GM19397 (cell line): ENCODE measurements around the gene HOXA1.

Experiments used
- ATAC-seq: cut with Tn5 transposase; IDR thresholded peaks from one replicate; pipeline ENCODE4 v1.9.1; 2021; ENCODE audit warnings: mild to moderate bottlenecking, moderate library complexity; ENCODE audit not compliant: unreplicated experiment

The HOXA1 gene

DNA sequence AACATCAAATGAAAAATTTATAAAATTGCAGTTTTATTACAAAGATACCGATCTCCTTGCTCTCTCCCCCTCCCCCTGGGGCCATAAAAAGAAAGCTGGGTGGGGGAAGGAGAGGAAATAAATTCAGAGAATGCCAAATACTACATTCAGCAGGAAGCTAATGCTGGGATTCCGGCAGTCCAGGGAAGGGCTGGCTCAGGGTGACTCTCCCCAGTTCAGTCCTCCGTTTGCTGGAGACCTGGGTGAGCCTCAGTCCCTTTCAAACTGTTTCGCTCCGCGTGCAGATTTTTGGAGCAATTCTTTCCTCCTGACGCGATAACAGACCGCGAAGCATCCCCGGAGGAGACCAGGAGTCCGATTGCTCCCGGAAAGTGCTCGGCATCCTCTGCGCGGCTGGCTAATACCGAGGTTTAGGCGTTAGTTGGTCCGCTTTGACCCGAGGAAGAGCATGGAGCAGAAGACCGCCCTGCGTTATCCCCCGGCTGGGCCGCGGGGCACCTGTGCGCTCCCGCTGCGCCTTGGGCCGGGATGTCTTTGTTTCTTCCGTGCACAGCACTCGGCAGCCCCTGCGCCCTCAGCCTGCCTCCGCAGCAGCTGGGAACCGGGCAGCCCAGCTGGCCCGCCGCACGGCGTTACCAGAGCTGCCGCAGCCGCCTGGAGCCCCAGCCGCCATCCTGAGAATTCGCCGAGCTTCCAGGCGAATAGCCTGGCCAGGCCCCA is 10.5 kb upstream of the HOXA1 start:
- ATAC-seq: no peak

DNA sequence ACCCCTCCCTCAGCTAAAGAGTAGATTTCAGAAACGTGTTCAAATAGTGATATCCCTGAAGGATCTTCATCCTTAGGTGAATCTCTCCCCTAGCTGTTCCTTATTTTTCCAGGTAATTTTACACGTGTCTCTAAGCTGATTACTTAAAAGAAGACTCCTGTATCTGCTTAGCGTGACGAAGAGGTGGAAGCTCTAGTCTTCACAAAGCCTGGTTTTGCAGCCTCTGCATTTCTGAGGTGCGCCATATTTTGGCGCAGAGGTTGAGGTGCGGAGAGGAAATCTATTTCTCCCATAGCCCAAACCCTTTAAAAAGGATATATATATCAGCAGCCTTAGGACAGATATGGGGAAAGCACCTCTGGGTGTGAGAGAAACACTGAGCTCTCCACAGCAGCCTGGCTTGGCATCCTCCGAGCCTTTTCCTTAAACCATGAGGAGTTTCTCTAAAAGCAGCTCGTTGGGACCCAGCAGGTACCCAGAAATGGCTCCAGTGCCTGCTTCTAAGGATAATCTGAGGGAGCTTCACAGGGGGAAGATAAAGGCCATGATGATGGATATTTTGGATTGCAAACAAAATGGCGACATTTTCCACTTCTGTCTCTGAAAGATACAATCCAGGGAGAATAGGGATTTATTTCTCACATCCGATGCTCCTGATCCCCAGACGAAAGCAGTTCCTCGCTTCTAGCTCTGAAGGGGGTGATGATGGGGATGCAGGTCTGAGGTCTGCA is 9.7 kb upstream of the HOXA1 start:
- no peak for ATAC-seq

DNA sequence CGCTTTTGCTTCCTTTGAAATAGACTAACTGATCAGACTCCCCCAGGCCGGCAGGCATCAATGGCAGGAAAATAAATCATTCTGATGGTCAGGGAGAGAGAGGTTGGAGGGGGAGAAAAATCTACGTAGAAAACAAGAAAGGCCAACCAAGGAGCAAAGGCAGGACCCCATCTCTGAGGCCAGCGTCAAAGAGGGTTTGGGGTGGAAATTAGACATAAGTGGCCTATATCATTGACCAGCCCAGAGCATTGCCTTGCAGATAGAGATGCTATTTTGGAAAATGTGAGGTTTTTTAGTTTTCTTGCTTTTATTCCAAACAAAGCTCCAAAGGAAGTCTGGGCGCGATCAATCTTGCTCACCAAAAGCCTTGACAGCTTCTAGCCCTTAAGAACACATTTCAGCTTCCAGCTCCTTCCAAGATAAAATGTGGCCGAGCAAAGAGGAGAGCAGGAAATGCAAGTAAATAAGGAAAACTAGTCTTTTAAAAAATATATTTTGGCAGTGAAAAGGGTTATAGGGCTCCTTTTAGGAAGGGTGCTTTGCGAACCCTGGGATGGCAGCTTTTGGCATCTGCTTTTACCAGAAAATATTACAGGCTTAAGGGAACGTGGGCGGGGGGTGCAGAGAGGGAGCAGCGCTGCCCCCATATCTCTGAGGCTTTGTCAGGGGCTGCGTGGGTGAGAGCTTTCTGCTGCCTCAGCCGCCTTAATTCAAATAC is 8.7 kb upstream of the HOXA1 start:
- no peak for ATAC-seq

GRCh38 chr7:27103489-27104226 is 7.9 kb upstream of the HOXA1 start:
- no peak for ATAC-seq

- ATAC-seq: no peak
Observed at GRCh38 chr7:27102581-27103442, 7.0 kb upstream of the HOXA1 start, which contains the start of gene HOXA2. TSS of gene HOXA2 (minus strand) at chr7:27102683. CDS start at chr7:27102500, 183 bp downstream.

DNA sequence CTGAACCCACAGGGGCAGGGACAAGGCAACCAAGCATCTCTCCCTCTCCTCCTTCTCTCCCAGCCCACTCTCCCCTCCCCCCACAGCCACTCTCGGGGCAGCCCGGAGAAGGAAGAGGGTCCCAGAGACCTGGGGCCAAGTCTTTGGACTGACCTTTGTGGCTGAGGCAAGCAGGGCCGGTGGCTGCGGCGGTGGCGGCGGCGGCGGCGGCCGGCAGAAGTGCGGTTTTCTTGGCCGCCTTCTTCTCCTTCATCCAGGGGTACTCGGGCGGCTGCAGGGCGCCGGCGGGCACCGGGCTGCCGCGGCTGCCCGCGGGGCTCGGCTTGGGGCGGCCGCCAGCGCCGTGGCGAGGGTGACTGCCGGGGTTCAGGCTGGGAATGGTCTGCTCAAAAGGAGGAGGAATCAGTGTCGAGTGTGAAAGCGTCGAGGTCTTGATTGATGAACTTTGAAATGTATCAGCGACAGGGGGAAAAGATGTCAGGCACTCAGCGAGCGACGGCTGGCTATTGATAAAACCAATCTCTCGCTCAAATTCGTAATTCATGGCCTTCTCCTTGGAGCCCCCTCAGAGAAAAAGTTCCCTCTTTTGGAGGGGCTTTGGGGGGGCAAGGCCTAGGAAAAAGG is 6.3 kb upstream of the HOXA1 start:
- ATAC-seq: no peak

- no peak for ATAC-seq
Observed at GRCh38 chr7:27101171-27101956, 5.6 kb upstream of the HOXA1 start.

DNA sequence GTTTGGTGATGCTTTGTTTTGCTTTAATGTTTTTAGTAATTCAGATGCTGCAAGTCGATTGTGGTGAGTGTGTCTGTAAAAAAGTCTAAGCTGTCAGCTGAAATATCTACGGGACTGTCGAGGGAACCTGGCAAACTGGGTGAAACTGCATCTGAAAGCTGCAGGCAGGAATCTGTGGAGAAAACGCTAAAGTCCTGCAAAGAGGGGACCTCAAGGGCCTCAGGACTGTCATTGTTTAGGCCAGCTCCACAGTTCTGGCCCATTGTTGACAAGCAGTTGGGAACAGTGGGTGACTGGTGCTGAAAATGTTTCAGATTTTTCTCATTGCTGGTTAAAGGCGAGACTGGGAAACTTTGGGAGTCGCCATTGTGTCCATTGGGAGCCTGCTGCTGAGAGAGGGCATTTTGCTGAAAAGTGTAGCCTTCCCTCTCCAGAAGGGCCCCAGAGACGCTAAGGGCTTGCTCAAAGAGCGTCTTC is 4.9 kb upstream of the HOXA1 start:
- ATAC-seq: no peak

GRCh38 chr7:27099453-27100370 is 3.9 kb upstream of the HOXA1 start:
- no peak for ATAC-seq

- no peak for ATAC-seq
Observed at GRCh38 chr7:27098578-27099451, 3.0 kb upstream of the HOXA1 start.

- no peak for ATAC-seq
Observed at GRCh38 chr7:27097686-27098577, 2.1 kb upstream of the HOXA1 start.

GRCh38 chr7:27096768-27097514 is 1.1 kb upstream of the HOXA1 start:
- ATAC-seq: no peak

DNA sequence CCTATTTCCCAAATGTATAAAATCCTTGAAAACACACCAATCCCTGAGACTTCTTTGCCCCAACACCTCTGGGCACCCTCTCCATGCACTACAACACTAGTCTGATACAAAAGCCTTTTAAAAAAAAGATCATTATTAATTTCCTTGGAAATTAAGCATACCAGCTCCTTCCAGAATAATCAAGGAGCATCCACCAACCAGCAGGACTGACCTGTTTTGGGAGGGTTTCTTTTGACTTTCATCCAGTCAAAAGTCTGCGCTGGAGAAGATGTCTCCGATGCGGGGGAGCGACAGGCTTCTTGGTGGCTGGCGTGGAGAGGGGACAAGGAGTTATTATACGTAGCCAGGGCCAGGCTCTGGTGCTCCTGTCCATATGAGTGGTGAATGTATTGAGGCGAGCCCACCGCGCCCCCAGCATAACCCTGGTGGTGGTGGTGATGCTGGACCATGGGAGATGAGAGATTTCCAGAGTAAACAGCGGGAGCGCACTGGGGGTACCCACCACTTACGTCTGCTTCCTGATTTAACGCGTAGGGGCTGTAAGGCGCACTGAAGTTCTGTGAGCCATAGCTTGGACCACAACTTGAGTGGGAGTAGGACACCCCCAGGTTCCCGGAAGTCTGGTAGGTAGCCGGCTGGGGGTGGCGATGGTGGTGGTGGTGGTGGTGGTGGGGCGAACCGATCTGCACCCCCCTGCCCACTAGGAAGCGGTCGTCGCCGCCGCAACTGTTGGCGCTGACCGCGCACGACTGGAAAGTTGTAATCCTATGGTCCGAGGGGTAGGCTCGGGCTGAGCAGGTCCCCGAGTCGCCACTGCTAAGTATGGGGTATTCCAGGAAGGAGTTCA is 527 bp downstream of the HOXA1 start:
- ATAC-seq: no peak
